Activated B cell treated with CpG ODN at 0.5 μM for 24 hours (primary cell): ENCODE measurements around the gene GPR65. TPM values are rescaled to one million over a fixed set of nuclear protein-coding genes. Genes with fewer than 3 reads are reported as not detected.
"Not testable (repeated sequence)": the region's sequence is repeated elsewhere in the genome, so short reads cannot be mapped to it uniquely, and the experiment has no call there.

Source experiments
- ATAC-seq: fragments of 200-7000 bp; cut with Tn5 transposase; one replicate; pipeline ENCODE4 v1.10.0; 2021; ENCODE audit warnings: low read depth, mild to moderate bottlenecking, moderate library complexity
- CTCF ChIA-PET: fragments of 350-600 bp; sonication (Branson Sonifier 250); formaldehyde crosslinking; loops from one replicate; lab custom pipeline; 2021; ENCODE audit warnings: antibody characterized with exemption; lab: Charles Lee
- POLR2A ChIA-PET: fragments of 350-600 bp; sonication (Branson Sonifier 250); formaldehyde crosslinking; loops from one replicate; lab custom pipeline; 2021; ENCODE audit warnings: antibody characterized with exemption; lab: Charles Lee
- DNase-seq: peaks from one replicate; pipeline ENCODE4 v3.0.0; 2022
- H3K27ac Mint-ChIP-seq: one replicate; pipeline ENCODE4 v1.8.0; 2020; ENCODE audit warnings: mixed read lengths
- H3K27me3 Mint-ChIP-seq: one replicate; pipeline ENCODE4 v1.8.0; 2021; ENCODE audit warnings: mixed read lengths
- H3K36me3 Mint-ChIP-seq: one replicate; pipeline ENCODE4 v1.8.0; 2021; ENCODE audit warnings: low read depth, mixed read lengths
- H3K4me1 Mint-ChIP-seq: one replicate; pipeline ENCODE4 v1.8.0; 2021; ENCODE audit warnings: mixed read lengths
- H3K4me3 Mint-ChIP-seq: one replicate; pipeline ENCODE4 v1.8.0; 2020; ENCODE audit warnings: mild to moderate bottlenecking, mixed read lengths
- H3K9me3 Mint-ChIP-seq: one replicate; pipeline ENCODE4 v1.8.0; 2020; ENCODE audit warnings: mixed read lengths
- intact Hi-C: fragments of 100-400 bp; cut with micrococcal nuclease; formaldehyde crosslinking; loops from one replicate; pipeline ENCODE4 v1.15.1; 2024
- total RNA-seq: library from RNA; stranded (reverse); gene quantifications from 2 replicates; pipeline ENCODE4 v1.2.3, GENCODE V29; 2022
- TF ChIP-seq, protein P1 (sequence below): fragments of 200-600 bp; IDR thresholded peaks from one replicate; pipeline ENCODE4 v1.8.0; 2022; ENCODE audit warnings: antibody characterized with exemption, mild to moderate bottlenecking

Gene GPR65
- total RNA-seq, 1 donor from 2014 or later, result 14.7 TPM

DNA sequence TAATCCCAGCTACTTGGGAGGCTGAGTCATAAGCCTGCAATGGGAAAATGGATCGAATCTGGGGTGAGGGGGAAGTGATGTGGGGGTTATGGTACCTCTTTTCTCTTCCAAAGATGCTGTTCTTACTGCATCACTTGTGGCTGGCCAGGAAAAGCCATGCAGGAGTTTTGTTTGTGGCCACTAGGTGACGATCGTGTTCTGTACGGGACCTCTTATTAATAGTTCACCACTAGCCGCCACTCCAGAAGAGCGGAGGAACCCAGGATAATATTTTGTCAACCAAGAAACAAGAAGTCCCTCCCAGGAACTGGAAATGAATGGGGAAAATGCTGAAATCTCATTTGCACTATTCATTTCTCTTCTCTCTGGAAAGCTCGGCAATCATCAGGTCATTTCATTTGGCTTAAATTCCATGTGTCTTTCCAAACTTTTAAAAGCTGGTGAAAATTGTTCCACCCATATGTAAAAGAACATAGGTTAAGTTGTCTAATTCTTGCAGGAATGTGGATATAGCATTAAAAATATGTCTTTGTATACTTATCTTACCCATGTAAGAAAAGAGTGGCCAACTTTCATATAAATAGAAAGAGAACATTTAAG, 8.9 kb downstream of the GPR65 start:
- Mint-ChIP-seq H3K4me1 (peaks cover 42% of the 10 kb centered on the region), H3K4me3 (no peak overlapping the region), H3K27ac (peak overlapping the region; percentile 2), H3K27me3 (no peaks in the 10 kb centered on the region), H3K9me3 (no peaks in the 10 kb centered on the region), H3K36me3 (peaks cover 62% of the 10 kb centered on the region)
- ChIA-PET CTCF (interaction anchor here (0.7 to 5.0 kb wide), 11 partner anchors 9 to 654 kb away, joined by 3 to 35 read pairs (median 5); partner anchors contain the start of gene GPR65), POLR2A (interaction anchor here (1.2 kb wide), 1 partner anchor 21 kb away, joined by 5 read pairs; the partner anchor contains the start of gene GALC)
- intact Hi-C loops, result loop anchor here (1.0 to 5.0 kb wide), 5 partner anchors 69 to 548 kb away; partner anchors contain the start of gene ZC3H14
- TF ChIP-seq, protein P1, sequence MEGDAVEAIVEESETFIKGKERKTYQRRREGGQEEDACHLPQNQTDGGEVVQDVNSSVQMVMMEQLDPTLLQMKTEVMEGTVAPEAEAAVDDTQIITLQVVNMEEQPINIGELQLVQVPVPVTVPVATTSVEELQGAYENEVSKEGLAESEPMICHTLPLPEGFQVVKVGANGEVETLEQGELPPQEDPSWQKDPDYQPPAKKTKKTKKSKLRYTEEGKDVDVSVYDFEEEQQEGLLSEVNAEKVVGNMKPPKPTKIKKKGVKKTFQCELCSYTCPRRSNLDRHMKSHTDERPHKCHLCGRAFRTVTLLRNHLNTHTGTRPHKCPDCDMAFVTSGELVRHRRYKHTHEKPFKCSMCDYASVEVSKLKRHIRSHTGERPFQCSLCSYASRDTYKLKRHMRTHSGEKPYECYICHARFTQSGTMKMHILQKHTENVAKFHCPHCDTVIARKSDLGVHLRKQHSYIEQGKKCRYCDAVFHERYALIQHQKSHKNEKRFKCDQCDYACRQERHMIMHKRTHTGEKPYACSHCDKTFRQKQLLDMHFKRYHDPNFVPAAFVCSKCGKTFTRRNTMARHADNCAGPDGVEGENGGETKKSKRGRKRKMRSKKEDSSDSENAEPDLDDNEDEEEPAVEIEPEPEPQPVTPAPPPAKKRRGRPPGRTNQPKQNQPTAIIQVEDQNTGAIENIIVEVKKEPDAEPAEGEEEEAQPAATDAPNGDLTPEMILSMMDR, result peak; percentile 39
- DNase-seq (no peak), ATAC-seq (peak; percentile 83)

DNA sequence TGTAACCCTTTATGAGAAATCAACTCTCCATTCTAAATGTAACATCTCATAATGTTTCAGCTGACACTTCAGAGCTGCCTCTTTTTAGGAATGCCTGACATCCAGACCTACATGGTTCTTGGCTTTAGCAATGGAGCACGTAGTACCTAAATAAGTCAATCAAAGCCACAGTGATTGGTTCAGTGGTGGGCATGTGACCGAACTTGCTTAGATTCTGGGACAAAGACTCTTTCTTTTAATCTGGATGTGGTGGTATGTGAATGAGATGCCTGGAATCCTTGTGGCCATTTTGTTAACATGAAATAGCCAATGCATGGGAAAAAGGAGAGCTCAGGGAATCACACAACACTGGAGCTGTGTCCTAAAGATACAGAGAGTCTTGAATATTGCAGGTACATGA, 11.8 kb downstream of the GPR65 start:
- CTCF ChIA-PET, result interaction anchor here (0.6 to 3.8 kb wide), 3 partner anchors 152 to 173 kb away, joined by 3 to 33 read pairs (median 5); no protein-coding TSS in a partner anchor
- Mint-ChIP-seq H3K4me3 (no peak overlapping the region), H3K4me1 (peaks cover 22% of the 10 kb centered on the region), H3K27me3 (no peaks in the 10 kb centered on the region), H3K36me3 (peaks cover 38% of the 10 kb centered on the region), H3K9me3 (no peaks in the 10 kb centered on the region), H3K27ac (no peak overlapping the region)
- DNase-seq (no peak), ATAC-seq (no peak)
- POLR2A ChIA-PET, result no interaction called here
- intact Hi-C loops, result no loop called here
- TF ChIP-seq, protein P1, result no peak

DNA sequence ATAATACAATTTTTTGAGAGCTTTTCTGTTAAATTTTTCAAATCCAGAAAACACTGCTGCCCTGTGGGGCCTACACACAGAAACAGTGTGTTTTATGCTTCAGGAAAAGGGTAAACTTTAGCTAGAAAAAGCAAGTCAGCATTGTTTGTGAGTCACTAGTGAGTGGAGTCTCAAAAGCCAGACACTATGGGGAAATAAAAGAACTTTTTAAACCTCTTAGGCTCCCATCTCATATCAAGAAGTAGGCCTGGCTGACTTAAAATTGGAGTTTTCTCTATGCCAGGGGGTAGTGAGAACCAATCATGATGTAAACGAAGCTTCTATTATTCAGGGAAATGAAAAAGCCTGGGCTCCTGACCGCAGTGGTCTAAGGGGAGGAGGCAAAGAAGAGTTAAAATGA, 12.6 kb downstream of the GPR65 start:
- H3K4me3 Mint-ChIP-seq, result no peak overlapping the region
- ChIA-PET POLR2A (no interaction called here), CTCF (interaction anchor here (0.6 to 1.8 kb wide), 3 partner anchors 149 to 172 kb away, joined by 3 to 5 read pairs (median 3); no protein-coding TSS in a partner anchor)
- H3K36me3 Mint-ChIP-seq, result peaks cover 30% of the 10 kb centered on the region
- no peaks in the 10 kb centered on the region for H3K9me3 Mint-ChIP-seq
- H3K27me3 Mint-ChIP-seq, result no peaks in the 10 kb centered on the region
- ATAC-seq (no peak), DNase-seq (no peak)
- H3K4me1 Mint-ChIP-seq, result peaks cover 17% of the 10 kb centered on the region
- no peak overlapping the region for H3K27ac Mint-ChIP-seq
- TF ChIP-seq, protein P1, result no peak
- intact Hi-C loops, result no loop called here

DNA sequence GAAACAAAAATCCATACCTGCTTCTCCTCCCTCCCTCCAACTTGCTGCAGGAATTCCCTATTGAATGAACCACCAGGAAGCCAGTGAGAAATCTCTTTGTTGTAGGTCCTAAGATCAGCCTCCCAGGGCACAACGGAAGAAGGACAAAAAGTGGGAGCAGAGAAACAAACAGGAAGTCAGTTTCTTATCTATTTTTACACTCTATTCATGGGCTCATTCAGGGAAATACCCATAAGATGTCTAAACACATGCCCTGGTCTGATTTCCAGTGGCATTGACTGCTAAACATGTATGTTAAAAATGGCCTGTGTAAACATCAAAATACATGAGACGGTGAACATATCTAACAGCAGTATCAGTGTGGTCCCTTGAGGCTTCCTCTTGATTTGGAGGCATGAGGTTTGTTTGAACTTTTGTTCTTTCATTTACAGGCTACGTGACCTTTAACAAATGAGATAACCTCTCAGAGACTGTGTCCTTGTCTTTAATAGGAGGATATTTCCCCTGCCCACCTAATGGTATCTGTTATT, 18.8 kb downstream of the GPR65 start:
- no peaks in the 10 kb centered on the region for H3K27me3 Mint-ChIP-seq
- TF ChIP-seq, protein P1, result no peak
- no peak overlapping the region for H3K27ac Mint-ChIP-seq
- ATAC-seq, result no peak
- H3K36me3 Mint-ChIP-seq, result peaks cover 2% of the 10 kb centered on the region
- no peak overlapping the region for H3K4me3 Mint-ChIP-seq
- CTCF ChIA-PET, result no interaction called here
- peaks cover 31% of the 10 kb centered on the region for H3K4me1 Mint-ChIP-seq
- no peaks in the 10 kb centered on the region for H3K9me3 Mint-ChIP-seq
- DNase-seq, result no peak
- POLR2A ChIA-PET, result no interaction called here
- intact Hi-C loops, result loop anchor here (5.0 kb wide), 1 partner anchor 41 kb away; no protein-coding TSS in a partner anchor

DNA sequence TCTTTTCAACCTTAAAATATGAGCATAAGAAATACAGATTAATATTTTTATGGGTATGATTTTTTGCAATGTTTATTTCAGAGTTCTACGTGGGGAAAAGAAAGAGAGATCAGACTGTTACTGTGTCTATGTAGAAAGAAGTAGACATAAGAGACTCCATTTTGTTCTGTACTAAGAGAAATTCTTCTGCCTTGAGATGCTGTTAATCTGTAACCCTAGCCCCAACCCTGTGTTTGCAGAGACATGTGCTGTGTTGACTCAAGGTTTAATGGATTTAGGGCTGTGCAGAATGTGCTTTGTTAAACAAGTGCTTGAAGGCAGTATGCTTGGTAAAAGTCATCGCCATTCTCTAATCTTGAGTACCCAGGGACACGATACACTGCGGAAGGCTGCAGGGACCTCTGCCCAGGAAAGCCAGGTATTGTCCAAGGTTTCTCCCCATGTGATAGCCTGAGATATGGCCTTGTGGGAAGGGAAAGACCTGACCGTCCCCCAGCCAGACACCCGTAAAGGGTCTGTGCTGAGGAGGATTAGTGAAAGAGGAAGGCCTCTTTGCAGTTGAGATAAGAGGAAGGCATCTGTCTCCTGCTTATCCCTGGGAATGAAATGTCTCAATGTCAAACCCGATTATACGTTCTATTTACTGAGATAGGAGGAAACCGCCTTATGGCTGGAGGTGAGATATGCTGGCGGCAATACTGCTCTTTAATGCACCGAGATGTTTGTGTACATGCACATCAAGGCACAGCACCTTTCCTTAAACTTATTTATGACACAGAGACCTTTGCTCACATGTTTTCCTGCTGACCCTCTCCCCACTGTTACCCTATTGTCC, 19.5 kb downstream of the GPR65 start:
- H3K4me3 Mint-ChIP-seq, POLR2A ChIA-PET, DNase-seq, ATAC-seq, CTCF ChIA-PET, H3K27ac Mint-ChIP-seq, H3K27me3 Mint-ChIP-seq, H3K9me3 Mint-ChIP-seq, H3K36me3 Mint-ChIP-seq: not testable (repeated sequence)
- intact Hi-C loops, result loop anchor here (5.0 kb wide), 1 partner anchor 42 kb away; no protein-coding TSS in a partner anchor
- H3K4me1 Mint-ChIP-seq, result peaks cover 30% of the 10 kb centered on the region
